A673 (cell line): ENCODE data around the gene ATP5F1D. TPM values are rescaled to one million over a fixed set of nuclear protein-coding genes. Genes with fewer than 3 reads are reported as not detected.

Experiments
- BruUV-seq: library from RNA; stranded (reverse); fragments of 400-500 nt; replicated peaks from 2 replicates; lab custom pipeline; 2021; lab: Mats Ljungman, UMichigan
- CTCF ChIA-PET: fragments of 300-600 bp; sonication (Branson Sonifier 250); formaldehyde crosslinking; loops from one replicate; lab custom pipeline; 2022; ENCODE audit warnings: antibody characterized with exemption; lab: Charles Lee
- POLR2A ChIA-PET: fragments of 300-600 bp; sonication (Branson Sonifier 250); formaldehyde crosslinking; loops from one replicate; lab custom pipeline; 2022; ENCODE audit warnings: antibody characterized with exemption; ENCODE audit not compliant: low non-redundant PET; lab: Charles Lee
- DNase-seq: peaks from one replicate; pipeline ENCODE4 v3.0.0-alpha.2; 2015; ENCODE audit warnings: low spot score
- H3K27ac ChIP-seq: fragments of 200-600 bp; sonication (generic); 2 replicates; pipeline ENCODE4 v1.5.1; 2016; ENCODE audit warnings: mixed run types, low read depth, mild to moderate bottlenecking, mixed read lengths, antibody characterized with exemption, low read length; ENCODE audit not compliant: poor library complexity, severe bottlenecking
- H3K27me3 ChIP-seq: fragments of 200-600 bp; sonication (generic); replicated peaks from 2 replicates; pipeline ENCODE4 v1.6.1; 2017; ENCODE audit warnings: mixed run types, low read depth, mild to moderate bottlenecking, mixed read lengths, antibody characterized with exemption, low read length; ENCODE audit not compliant: insufficient read depth, poor library complexity
- H3K36me3 ChIP-seq: fragments of 200-600 bp; sonication (generic); 2 replicates; pipeline ENCODE4 v1.6.1; 2016; ENCODE audit warnings: mixed run types, mild to moderate bottlenecking, mixed read lengths, antibody characterized with exemption, low read length; ENCODE audit not compliant: insufficient read depth, poor library complexity, severe bottlenecking
- H3K4me1 ChIP-seq: fragments of 200-600 bp; sonication (generic); 2 replicates; pipeline ENCODE4 v1.6.1; 2017; ENCODE audit warnings: mixed run types, mild to moderate bottlenecking, mixed read lengths, antibody characterized with exemption, low read length; ENCODE audit not compliant: insufficient read depth, poor library complexity, severe bottlenecking
- H3K4me3 ChIP-seq: fragments of 200-600 bp; sonication (generic); 2 replicates; pipeline ENCODE4 v1.5.1; 2016; ENCODE audit warnings: low read depth, mixed run types, mild to moderate bottlenecking, mixed read lengths, low read length; ENCODE audit not compliant: poor library complexity, severe bottlenecking
- H3K9me3 ChIP-seq: fragments of 200-600 bp; sonication (generic); 2 replicates; pipeline ENCODE4 v1.6.1; 2016; ENCODE audit warnings: mixed run types, low read depth, mild to moderate bottlenecking, mixed read lengths, antibody characterized with exemption, low read length; ENCODE audit not compliant: poor library complexity, severe bottlenecking
- EZH2 ChIP-seq: fragments of 200-600 bp; sonication (generic); IDR thresholded peaks from 2 replicates; pipeline ENCODE4 v1.6.1; 2017; ENCODE audit warnings: borderline replicate concordance, low read depth, mild to moderate bottlenecking, mixed read lengths, antibody characterized with exemption, low read length; ENCODE audit not compliant: poor library complexity, severe bottlenecking
- intact Hi-C: fragments of 100-400 bp; cut with micrococcal nuclease; formaldehyde crosslinking; loops from one replicate; pipeline ENCODE4 v1.10.0; 2022; ENCODE audit not compliant: unreplicated experiment
- total RNA-seq: library from RNA; stranded (reverse); gene quantifications from 2 replicates; pipeline ENCODE4 v1.2.3, GENCODE V29; 2021
- TF ChIP-seq, protein P1 (sequence below): fragments of 300-800, 200-600 bp; sonication (generic); conservative IDR thresholded peaks from 2 replicates; pipeline ENCODE4 v1.5.1; 2017; ENCODE audit warnings: low read depth, mild to moderate bottlenecking, antibody characterized with exemption, low read length, moderate library complexity, mixed read lengths

ATP5F1D gene
- total RNA-seq, 1 experiment from 2014 or later: 237 TPM

DNA sequence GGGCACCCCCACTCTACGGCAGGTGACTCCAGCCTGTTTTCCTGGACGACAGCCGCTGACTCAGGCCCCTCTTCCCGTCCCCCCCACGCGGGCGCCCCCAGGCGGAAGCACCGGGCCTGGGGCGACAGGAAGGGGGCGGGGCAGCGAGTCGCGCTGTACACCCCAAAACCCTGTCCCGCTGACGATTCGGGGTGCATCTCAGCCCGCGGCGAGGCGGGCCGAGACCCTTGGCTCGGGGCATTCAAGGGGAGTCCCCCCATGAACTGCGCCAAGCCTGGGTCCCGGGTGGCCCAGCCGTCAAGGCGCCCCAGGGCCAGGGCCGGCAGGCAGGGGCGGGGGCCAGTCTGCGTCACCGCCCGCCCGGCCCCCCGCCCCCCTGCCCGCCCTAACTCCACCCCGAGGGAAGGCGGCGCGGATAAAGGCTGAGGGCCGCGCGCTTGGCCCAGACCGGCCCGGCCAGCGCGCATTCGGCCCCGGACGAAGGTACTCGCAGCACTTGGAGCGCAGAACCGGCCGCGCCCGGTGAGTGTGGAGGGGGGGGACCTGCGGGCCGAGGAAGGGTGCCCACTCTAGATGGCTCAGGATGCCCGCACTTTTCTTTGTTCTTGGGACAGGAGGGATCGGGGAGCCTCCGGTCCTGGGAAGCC is 6.7 kb downstream of the ATP5F1D start, which contains the start of gene MIDN:
TSS of gene MIDN (plus strand) at position 445 of the 647 bp plus-strand sequence. CDS start 1,714 bp downstream, outside the sequence.
- ChIA-PET POLR2A (interaction anchor here (1.0 kb wide), 1 partner anchor 21 kb away, joined by 4 read pairs; the partner anchor contains the start of gene CIRBP), CTCF (interaction anchor here (1.0 kb wide), 1 partner anchor 18 kb away, joined by 3 read pairs; no protein-coding TSS in a partner anchor)
- Histone ChIP-seq H3K36me3 (peaks cover 22% of the 10 kb centered on the region), H3K9me3 (no peaks in the 10 kb centered on the region), H3K4me1 (peaks cover 25% of the 10 kb centered on the region), H3K27ac (peak within 1 kb of the TSS; percentile 99), H3K27me3 (no peaks in the 10 kb centered on the region), H3K4me3 (peak within 1 kb of the TSS; percentile 96)
- no peak for TF ChIP-seq EZH2
- TF ChIP-seq, protein P1, sequence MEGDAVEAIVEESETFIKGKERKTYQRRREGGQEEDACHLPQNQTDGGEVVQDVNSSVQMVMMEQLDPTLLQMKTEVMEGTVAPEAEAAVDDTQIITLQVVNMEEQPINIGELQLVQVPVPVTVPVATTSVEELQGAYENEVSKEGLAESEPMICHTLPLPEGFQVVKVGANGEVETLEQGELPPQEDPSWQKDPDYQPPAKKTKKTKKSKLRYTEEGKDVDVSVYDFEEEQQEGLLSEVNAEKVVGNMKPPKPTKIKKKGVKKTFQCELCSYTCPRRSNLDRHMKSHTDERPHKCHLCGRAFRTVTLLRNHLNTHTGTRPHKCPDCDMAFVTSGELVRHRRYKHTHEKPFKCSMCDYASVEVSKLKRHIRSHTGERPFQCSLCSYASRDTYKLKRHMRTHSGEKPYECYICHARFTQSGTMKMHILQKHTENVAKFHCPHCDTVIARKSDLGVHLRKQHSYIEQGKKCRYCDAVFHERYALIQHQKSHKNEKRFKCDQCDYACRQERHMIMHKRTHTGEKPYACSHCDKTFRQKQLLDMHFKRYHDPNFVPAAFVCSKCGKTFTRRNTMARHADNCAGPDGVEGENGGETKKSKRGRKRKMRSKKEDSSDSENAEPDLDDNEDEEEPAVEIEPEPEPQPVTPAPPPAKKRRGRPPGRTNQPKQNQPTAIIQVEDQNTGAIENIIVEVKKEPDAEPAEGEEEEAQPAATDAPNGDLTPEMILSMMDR: peak; percentile 57
- DNase-seq: peak; percentile 80
- intact Hi-C loops: loop anchor here (2.0 to 10.0 kb wide), 3 partner anchors 19 to 383 kb away; partner anchors contain the start of genes CNN2, RNU6-2 and TMEM259
- no TSS peak for BruUV-seq

DNA sequence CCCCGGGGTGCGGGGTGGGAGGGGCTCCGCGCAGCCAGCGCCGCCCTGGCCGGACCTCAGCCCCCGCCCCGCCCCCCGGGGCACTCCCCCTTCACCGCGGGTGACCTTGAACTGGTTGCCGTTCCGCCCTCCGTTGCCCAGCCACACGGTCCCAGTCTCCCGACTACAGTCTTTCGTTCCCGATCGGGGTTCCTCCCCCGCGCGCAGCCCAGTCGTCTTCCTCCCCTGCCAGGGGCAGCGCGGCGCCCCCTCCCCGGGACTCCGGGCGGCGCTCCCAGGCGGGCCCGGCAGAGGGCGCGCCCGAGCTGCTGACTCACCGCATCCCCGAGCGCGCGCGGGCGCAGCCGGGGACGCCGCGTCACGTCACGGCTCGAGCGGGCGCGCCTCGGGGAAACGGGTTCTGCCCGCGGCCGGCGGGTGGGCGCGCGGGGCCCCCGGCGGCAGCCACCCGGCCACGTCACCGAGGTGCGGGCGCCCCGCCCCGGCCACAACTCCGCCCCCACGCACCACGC is 7.3 kb downstream of the ATP5F1D start:
- POLR2A ChIA-PET: interaction anchor here (0.5 to 1.0 kb wide), 2 partner anchors 20 to 21 kb away, joined by 4 to 8 read pairs; partner anchors contain the start of gene CIRBP
- Histone ChIP-seq H3K27ac (peak overlapping the region; percentile 99), H3K4me1 (peaks cover 25% of the 10 kb centered on the region), H3K4me3 (peak overlapping the region; percentile 96), H3K27me3 (no peaks in the 10 kb centered on the region), H3K36me3 (peaks cover 25% of the 10 kb centered on the region), H3K9me3 (no peaks in the 10 kb centered on the region)
- DNase-seq: peak; percentile 89
- no peak for TF ChIP-seq EZH2
- TF ChIP-seq, protein P1: peak; percentile 64
- BruUV-seq: TSS peak; percentile 39
- intact Hi-C loops: loop anchor here (2.0 to 10.0 kb wide), 3 partner anchors 18 to 384 kb away; partner anchors contain the start of genes CNN2, RNU6-2 and TMEM259
- CTCF ChIA-PET: interaction anchor here (1.0 kb wide), 1 partner anchor 18 kb away, joined by 3 read pairs; no protein-coding TSS in a partner anchor

DNA sequence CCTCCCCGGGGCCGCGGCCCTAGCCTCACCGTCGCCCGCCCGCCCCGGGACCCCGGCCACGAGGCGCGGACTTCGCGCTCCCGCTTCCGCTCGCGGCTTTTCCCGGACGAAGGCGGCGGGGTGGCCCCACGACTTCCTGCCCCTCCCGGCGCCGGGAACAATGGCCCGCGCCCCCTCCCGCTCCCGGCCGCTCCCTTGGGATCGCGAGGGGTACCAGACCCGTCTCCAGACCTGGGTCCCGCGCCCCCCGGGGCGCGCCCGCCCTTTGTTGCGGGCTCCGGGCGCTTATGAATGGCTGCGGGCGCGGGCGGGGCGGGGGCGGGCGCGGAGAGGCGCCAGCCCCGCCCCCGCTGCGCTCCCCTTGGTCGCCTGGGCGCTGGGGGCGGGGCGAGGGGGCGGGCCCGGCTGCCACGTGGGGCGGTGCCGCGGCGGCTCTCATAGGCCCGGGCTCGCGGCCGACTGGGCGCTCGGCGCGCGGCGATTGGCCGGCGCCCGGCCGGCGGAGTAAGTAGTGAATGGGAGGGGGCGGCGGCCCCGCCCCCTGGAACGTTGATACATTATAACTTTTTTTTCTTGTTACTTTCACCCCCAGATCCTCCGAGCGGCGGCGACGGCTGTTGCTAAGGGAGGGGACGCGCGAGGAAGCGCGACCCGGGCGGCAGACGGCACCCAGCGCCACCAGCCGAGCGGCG is 7.9 kb downstream of the ATP5F1D start:
- POLR2A ChIA-PET: interaction anchor here (0.5 to 1.0 kb wide), 2 partner anchors 19 to 20 kb away, joined by 4 to 8 read pairs; partner anchors contain the start of gene CIRBP
- peak overlapping the region; percentile 96 for H3K4me3 ChIP-seq
- intact Hi-C loops: loop anchor here (2.0 to 10.0 kb wide), 3 partner anchors 17 to 385 kb away; partner anchors contain the start of genes CNN2, RNU6-2 and TMEM259
- TF ChIP-seq EZH2: no peak
- BruUV-seq: no TSS peak
- CTCF ChIA-PET: interaction anchor here (1.0 kb wide), 1 partner anchor 17 kb away, joined by 3 read pairs; no protein-coding TSS in a partner anchor
- peak overlapping the region; percentile 99 for H3K27ac ChIP-seq
- peaks cover 25% of the 10 kb centered on the region for H3K4me1 ChIP-seq
- peak; percentile 98 for DNase-seq
- no peaks in the 10 kb centered on the region for H3K27me3 ChIP-seq
- no peaks in the 10 kb centered on the region for H3K9me3 ChIP-seq
- peaks cover 27% of the 10 kb centered on the region for H3K36me3 ChIP-seq
